ENCODE measurements around the gene IL27RA. TPM values are rescaled to one million over a fixed set of nuclear protein-coding genes. Genes with fewer than 3 reads are reported as not detected.

Gene IL27RA
- total and polyA plus RNA-seq, 2 donors (not counting 3 experiments of a cell fraction or from before 2014, with no cell fraction given): 1.6 to 4.5 TPM

DNA sequence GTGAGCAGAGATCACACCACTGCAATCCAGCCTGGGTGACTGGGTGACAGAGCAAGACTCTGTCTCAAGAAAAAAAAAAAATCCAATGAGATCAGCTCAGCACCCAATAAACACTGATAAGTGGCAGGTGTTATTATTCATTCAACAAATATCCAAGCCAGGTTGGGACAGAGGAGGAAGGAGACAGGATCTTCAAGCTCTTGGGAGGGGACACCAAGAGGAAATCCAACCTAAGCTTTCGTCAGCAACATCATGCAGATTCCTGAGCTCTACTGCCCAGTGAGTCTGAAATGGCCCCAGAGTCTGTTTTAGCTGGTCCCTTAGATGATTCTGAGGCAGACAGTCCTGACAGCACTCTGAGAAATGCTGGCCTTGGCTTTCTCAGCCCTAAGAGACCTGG lies 33.1 kb upstream of the IL27RA start:
- ChIA-PET CTCF (interaction anchor here (1.0 to 1.2 kb wide), 4 partner anchors 11 to 61 kb away, joined by 3 to 4 read pairs (median 4); partner anchors contain the start of gene IL27RA), POLR2A (interaction anchor here (1.6 kb wide), 1 partner anchor 8 kb away, joined by 4 read pairs; the partner anchor contains the start of gene RFX1)
- Histone ChIP-seq H3K79me2 (ENCODE audit: control insufficient read depth, insufficient read depth, low read length) (peaks cover 5% of the 10 kb centered on the region), H3K4me3 (replicated peaks in 1 of 3; ENCODE audit: insufficient read depth in 1 of 3, low read depth in 1 of 3, low read length in 3 of 3) (no peak overlapping the region), H3K4me2 (ENCODE audit: insufficient read depth, low read length) (no peak overlapping the region), H3K9me1 (replicated peaks; ENCODE audit: control insufficient read depth, extremely low read depth, insufficient read depth, low read length) (no peaks in the 10 kb centered on the region), H3K27ac (ENCODE audit: insufficient read depth, low read depth, low read length) (no peak overlapping the region), H3K27me3 (ENCODE audit: control insufficient read depth in 2 of 2, insufficient read depth in 2 of 2, low read length in 2 of 2) (no peaks in the 10 kb centered on the region), H4K20me1 (replicated peaks; ENCODE audit: control insufficient read depth, extremely low read depth, insufficient read depth, low read length) (no peaks in the 10 kb centered on the region), H3K9me3 (replicated peaks; ENCODE audit: control insufficient read depth, insufficient read depth, low read length) (no peaks in the 10 kb centered on the region), H2AFZ (ENCODE audit: low read depth, low read length) (no peak overlapping the region), H3K9ac (replicated peaks; ENCODE audit: extremely low read depth, insufficient read depth, low read length) (no peak overlapping the region), H3K36me3 (ENCODE audit: control insufficient read depth in 2 of 2, extremely low read depth in 1 of 2, insufficient read depth in 2 of 2, low read length in 2 of 2) (peaks cover 0 to 7% of the 10 kb centered on the region in 2 experiments), H3K4me1 (ENCODE audit: control insufficient read depth, extremely low read depth, insufficient read depth, low read length) (peaks cover 3% of the 10 kb centered on the region)
- FAIRE-seq (no peak), DNase-seq (ENCODE audit: low read depth, low spot score) (no peak)
- no TSS peak for BruUV-seq (replicated peaks)
- TF ChIP-seq FOS (IDR thresholded peaks at IDR 0.05; ENCODE audit: borderline replicate concordance, insufficient read depth, low read length) (no peak), POLR2A (IDR thresholded peaks at IDR 0.05; ENCODE audit: low read depth, low read length) (no peak), EZH2 (IDR thresholded peaks at IDR 0.05; ENCODE audit: borderline replicate concordance, low read depth, low read length, severe bottlenecking) (no peak), CTCF (IDR thresholded peaks at IDR 0.05; ENCODE audit: extremely low read depth in 1 of 2, insufficient read depth in 1 of 2, low read depth in 1 of 2, low read length in 2 of 2) (no peak), JUN (IDR thresholded peaks at IDR 0.05; ENCODE audit: borderline replicate concordance, insufficient read depth, insufficient read length, low read depth) (no peak), POLR2AphosphoS5 (IDR thresholded peaks at IDR 0.05; ENCODE audit: insufficient read depth, low read depth, low read length) (no peak), GATA2 (IDR thresholded peaks at IDR 0.05; ENCODE audit: insufficient read depth, insufficient read length, low read depth, low read length) (no peak), MYC (IDR thresholded peaks at IDR 0.05; ENCODE audit: low read depth, low read length) (no peak)
- TF ChIP-seq, protein P1, sequence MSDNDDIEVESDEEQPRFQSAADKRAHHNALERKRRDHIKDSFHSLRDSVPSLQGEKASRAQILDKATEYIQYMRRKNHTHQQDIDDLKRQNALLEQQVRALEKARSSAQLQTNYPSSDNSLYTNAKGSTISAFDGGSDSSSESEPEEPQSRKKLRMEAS (IDR thresholded peaks at IDR 0.05; ENCODE audit: insufficient read depth, insufficient read length): no peak
- dilution Hi-C loops (cut with MboI; ENCODE audit: extremely low pct_ligation_motif_present, low sequenced_read_pairs) (no loop called here), intact Hi-C loops (cut with micrococcal nuclease) (no loop called here)

Data from endothelial cell of umbilical vein (primary cell).